PC-9 (cell line): ENCODE results near the gene MTG2. TPM values are rescaled to one million over a fixed set of nuclear protein-coding genes. Genes with fewer than 3 reads are reported as not detected.

ENCODE experiments used
- BruUV-seq: library from RNA; stranded (reverse); fragments of 400-500 nt; replicated peaks from 2 replicates; lab custom pipeline; 2021; lab: Mats Ljungman, UMichigan
- CTCF ChIA-PET: fragments of 300-600 bp; sonication (Branson Sonifier 250); formaldehyde crosslinking; loops from one replicate; lab custom pipeline; 2022; ENCODE audit warnings: antibody characterized with exemption; lab: Charles Lee
- POLR2A ChIA-PET: fragments of 300-600 bp; sonication (Branson Sonifier 250); formaldehyde crosslinking; loops from one replicate; lab custom pipeline; 2022; ENCODE audit warnings: antibody characterized with exemption; ENCODE audit not compliant: unreplicated experiment; lab: Charles Lee
- DNase-seq, 2 experiments: peaks; one replicate each; pipeline versions ENCODE4 v3.0.0 to v3.0.0-alpha.2; 2015 to 2022; ENCODE audit warnings: mixed read lengths in 1 of 2
- H2AFZ ChIP-seq: fragments of 200-600 bp; sonication (generic); 2 replicates; pipeline ENCODE4 v1.8.1; 2017; ENCODE audit warnings: antibody characterized with exemption
- H3F3A ChIP-seq: fragments of 200-600 bp; sonication (generic); 2 replicates; pipeline ENCODE4 v1.8.1; 2017; ENCODE audit warnings: antibody characterized with exemption, mild to moderate bottlenecking, low read depth; ENCODE audit not compliant: insufficient read depth
- H3K27ac ChIP-seq: fragments of 200-600 bp; sonication (generic); 2 replicates; pipeline ENCODE4 v1.6.1; 2016; ENCODE audit warnings: mixed run types
- H3K27me3 ChIP-seq: fragments of 200-600 bp; sonication (generic); 2 replicates; pipeline ENCODE4 v1.6.1; 2016; ENCODE audit warnings: low read depth, mixed run types; ENCODE audit not compliant: insufficient read depth
- H3K36me3 ChIP-seq: fragments of 200-600 bp; sonication (generic); 2 replicates; pipeline ENCODE4 v1.6.1; 2016; ENCODE audit warnings: low read depth, mixed run types
- H3K4me1 ChIP-seq: fragments of 200-600 bp; sonication (generic); replicated peaks from 2 replicates; pipeline ENCODE4 v1.6.1; 2016; ENCODE audit warnings: mixed run types; ENCODE audit not compliant: insufficient read depth
- H3K4me2 ChIP-seq: fragments of 200-600 bp; sonication (generic); 2 replicates; pipeline ENCODE4 v1.6.1; 2017; ENCODE audit warnings: mixed run types
- H3K4me3 ChIP-seq: fragments of 200-600 bp; sonication (generic); 2 replicates; pipeline ENCODE4 v1.6.1; 2016; ENCODE audit warnings: mixed run types
- H3K79me2 ChIP-seq: fragments of 200-600 bp; sonication (generic); 2 replicates; pipeline ENCODE4 v1.6.1; 2017; ENCODE audit warnings: low read depth, mixed run types
- H3K9me2 ChIP-seq: fragments of 200-600 bp; sonication (generic); 2 replicates; pipeline ENCODE4 v1.8.1; 2017; ENCODE audit warnings: mild to moderate bottlenecking; ENCODE audit not compliant: insufficient read depth
- H3K9me3 ChIP-seq: fragments of 200-600 bp; sonication (generic); 2 replicates; pipeline ENCODE4 v1.8.1; 2016; ENCODE audit warnings: low read depth; ENCODE audit not compliant: insufficient read depth
- H4K20me1 ChIP-seq: fragments of 200-600 bp; sonication (generic); 2 replicates; pipeline ENCODE4 v1.8.1; 2017; ENCODE audit not compliant: insufficient read depth
- EZH2 ChIP-seq: fragments of 200-600 bp; sonication (generic); IDR thresholded peaks from 2 replicates; pipeline ENCODE4 v1.8.0; 2017; ENCODE audit warnings: antibody characterized with exemption, low read depth
- intact Hi-C: fragments of 100-400 bp; cut with micrococcal nuclease; formaldehyde crosslinking; loops from one replicate; pipeline ENCODE4 v1.10.0; 2022; ENCODE audit not compliant: unreplicated experiment
- total RNA-seq: library from RNA; stranded (reverse); gene quantifications from 2 replicates; pipeline ENCODE4 v1.2.3, GENCODE V29; 2021
- TF ChIP-seq, protein P1 (sequence below): fragments of 200-600 bp; sonication (generic); conservative IDR thresholded peaks from 2 replicates; pipeline ENCODE4 v1.6.1; 2017; ENCODE audit warnings: mixed run types, antibody characterized with exemption, mild to moderate bottlenecking, moderate library complexity

The MTG2 gene
- total RNA-seq, 1 experiment from 2014 or later: 58.1 TPM

DNA sequence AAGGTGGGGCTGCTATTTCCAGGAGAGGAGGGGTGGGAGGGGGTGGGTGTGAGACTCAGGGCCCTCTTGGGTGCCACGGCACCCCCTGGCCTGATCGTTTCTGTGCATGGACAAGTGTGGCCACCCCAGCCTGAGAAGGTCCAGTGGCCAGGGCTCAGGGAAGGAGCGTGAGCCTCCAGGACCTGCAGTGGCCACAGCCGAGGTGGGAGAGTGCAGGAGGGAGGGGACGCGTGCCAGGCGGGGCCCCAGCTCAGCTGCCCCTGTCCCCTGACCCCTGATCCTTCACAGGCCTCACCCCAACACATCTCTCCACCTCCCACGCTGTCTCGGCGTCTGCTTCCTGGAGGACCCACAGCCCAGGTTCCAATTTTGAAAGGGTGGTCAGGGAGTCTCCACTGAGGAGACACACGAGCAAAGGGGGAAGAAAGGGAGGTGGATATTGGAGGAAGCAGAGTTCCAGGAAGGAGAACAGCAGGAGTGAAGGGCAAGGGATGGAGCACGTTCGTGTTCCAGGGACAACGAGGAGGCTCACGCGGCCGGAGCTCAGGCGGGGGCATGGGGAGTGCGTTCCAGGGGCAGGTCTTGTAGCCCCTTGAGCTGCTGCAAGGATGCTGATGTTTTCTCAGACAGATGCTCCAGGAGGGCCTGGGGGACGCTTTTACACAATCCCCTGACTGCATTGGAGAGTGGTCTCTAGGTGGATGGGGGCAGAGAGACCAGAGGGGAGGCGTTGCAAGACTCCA lies 41.5 kb downstream of the MTG2 start:
- Histone ChIP-seq H3K27ac (no peak overlapping the region), H3K4me3 (no peak overlapping the region), H3K4me1 (no peaks in the 10 kb centered on the region), H3K27me3 (peaks cover 74% of the 10 kb centered on the region), H4K20me1 (0 out of 2 replicates have a peak, but pooled peaks cover 4% of the 10 kb centered on the region), H3K9me3 (no peaks in the 10 kb centered on the region), H3K4me2 (no peak overlapping the region), H3K79me2 (no peaks in the 10 kb centered on the region), H3K9me2 (no peaks in the 10 kb centered on the region), H3F3A (peaks cover 10% of the 10 kb centered on the region; the same call in 1 of the 2 replicates), H3K36me3 (no peaks in the 10 kb centered on the region), H2AFZ (no peak overlapping the region)
- no TSS peak for BruUV-seq
- ChIA-PET POLR2A (no interaction called here), CTCF (no interaction called here)
- DNase-seq: no peak
- no peak for TF ChIP-seq EZH2
- TF ChIP-seq, protein P1, sequence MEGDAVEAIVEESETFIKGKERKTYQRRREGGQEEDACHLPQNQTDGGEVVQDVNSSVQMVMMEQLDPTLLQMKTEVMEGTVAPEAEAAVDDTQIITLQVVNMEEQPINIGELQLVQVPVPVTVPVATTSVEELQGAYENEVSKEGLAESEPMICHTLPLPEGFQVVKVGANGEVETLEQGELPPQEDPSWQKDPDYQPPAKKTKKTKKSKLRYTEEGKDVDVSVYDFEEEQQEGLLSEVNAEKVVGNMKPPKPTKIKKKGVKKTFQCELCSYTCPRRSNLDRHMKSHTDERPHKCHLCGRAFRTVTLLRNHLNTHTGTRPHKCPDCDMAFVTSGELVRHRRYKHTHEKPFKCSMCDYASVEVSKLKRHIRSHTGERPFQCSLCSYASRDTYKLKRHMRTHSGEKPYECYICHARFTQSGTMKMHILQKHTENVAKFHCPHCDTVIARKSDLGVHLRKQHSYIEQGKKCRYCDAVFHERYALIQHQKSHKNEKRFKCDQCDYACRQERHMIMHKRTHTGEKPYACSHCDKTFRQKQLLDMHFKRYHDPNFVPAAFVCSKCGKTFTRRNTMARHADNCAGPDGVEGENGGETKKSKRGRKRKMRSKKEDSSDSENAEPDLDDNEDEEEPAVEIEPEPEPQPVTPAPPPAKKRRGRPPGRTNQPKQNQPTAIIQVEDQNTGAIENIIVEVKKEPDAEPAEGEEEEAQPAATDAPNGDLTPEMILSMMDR: no peak
- intact Hi-C loops: no loop called here

DNA sequence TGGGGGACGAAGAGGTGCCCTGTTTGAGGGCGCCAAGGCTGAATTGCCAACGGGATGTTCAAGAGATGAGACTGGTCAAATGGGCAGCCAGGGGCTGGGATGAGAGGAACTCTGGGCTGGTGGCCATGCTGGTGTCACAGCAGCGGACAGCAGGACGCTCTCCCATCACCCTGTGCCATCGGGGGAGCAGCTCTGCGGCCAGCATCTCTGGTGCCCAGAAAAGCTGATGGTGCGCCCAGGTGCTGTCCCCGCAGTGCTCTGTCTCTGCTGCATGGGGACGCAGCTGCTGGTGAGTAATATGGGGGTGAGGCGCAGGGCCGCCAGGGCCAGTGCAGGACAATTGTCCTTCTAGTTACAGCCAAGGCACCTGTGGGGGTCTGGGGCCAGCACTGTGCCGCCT lies 42.2 kb downstream of the MTG2 start:
- no peak overlapping the region for H3K27ac ChIP-seq
- no peaks in the 10 kb centered on the region for H3K79me2 ChIP-seq
- intact Hi-C loops: no loop called here
- H3F3A ChIP-seq: peaks cover 16% of the 10 kb centered on the region; the same call in 1 of the 2 replicates
- H3K36me3 ChIP-seq: no peaks in the 10 kb centered on the region
- DNase-seq: no peak
- H3K4me1 ChIP-seq: no peaks in the 10 kb centered on the region
- TF ChIP-seq, protein P1: no peak
- no peak for TF ChIP-seq EZH2
- H3K4me2 ChIP-seq: no peak overlapping the region
- no peaks in the 10 kb centered on the region for H3K9me2 ChIP-seq
- BruUV-seq: no TSS peak
- 0 out of 2 replicates have a peak, but pooled peaks cover 4% of the 10 kb centered on the region for H4K20me1 ChIP-seq
- no peaks in the 10 kb centered on the region for H3K9me3 ChIP-seq
- peaks cover 71% of the 10 kb centered on the region for H3K27me3 ChIP-seq
- H2AFZ ChIP-seq: no peak overlapping the region
- ChIA-PET CTCF (no interaction called here), POLR2A (no interaction called here)
- H3K4me3 ChIP-seq: no peak overlapping the region

DNA sequence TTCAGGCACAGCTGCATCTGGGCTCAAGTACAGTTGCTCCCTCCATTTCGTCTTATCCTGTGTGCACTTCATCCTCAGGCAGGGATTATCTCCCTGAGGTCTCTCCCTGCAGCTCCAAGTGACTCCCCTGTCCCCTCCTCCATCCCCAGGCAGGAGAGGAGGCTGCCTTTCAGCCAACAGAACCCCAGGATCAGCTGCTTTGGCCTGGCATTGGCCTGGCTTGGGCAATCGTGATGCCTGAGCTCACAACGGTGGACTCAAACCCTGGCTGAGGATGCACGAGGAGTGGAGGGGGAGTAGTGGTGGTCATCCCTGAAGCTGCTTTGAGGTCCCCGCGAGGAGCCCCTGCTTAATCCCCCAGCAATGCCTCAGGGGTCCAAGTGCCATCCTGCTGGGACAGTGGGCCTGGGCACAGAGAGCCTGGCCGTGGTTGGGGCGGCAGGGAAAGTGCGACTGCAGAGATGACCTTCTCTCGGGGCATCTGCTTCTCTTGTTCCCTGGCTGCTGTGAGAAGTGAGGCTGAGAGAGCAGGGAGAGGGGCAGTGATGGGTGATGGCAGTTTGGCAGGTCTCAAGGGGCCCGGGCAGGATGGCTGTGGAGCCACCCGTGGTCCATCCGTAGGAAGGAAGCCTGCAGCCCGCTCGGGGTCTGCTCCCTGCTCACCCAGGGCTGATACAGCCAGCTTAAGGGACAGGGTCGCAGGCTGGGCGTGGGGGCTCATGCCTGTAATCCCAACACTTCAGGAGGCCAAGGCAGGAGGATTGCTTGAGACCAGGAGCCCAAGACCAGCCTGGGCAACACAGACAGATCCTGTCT lies 43.2 kb downstream of the MTG2 start:
- DNase-seq: no peak
- TF ChIP-seq, protein P1: no peak
- no peak for TF ChIP-seq EZH2
- ChIA-PET CTCF (interaction anchor here (0.6 kb wide), 2 partner anchors 32 to 38 kb away, joined by 4 read pairs; no protein-coding TSS in a partner anchor), POLR2A (no interaction called here)
- no TSS peak for BruUV-seq
- Histone ChIP-seq H3K9me3 (no peaks in the 10 kb centered on the region), H3K4me2 (no peak overlapping the region), H3K27me3 (peaks cover 63% of the 10 kb centered on the region), H3K27ac (no peak overlapping the region), H3K9me2 (no peaks in the 10 kb centered on the region), H4K20me1 (0 out of 2 replicates have a peak, but pooled peaks cover 4% of the 10 kb centered on the region), H3K4me3 (no peak overlapping the region), H3K36me3 (no peaks in the 10 kb centered on the region), H2AFZ (no peak overlapping the region), H3K4me1 (no peaks in the 10 kb centered on the region), H3F3A (peaks cover 19% of the 10 kb centered on the region; the same call in 1 of the 2 replicates), H3K79me2 (no peaks in the 10 kb centered on the region)
- intact Hi-C loops: no loop called here
